C4-2B (cell line): ENCODE data around the gene RUFY4.
"Not testable (repeated sequence)": the region's sequence is repeated elsewhere in the genome, so short reads cannot be mapped to it uniquely, and the experiment has no call there.

ENCODE experiments used
- H3K27ac ChIP-seq: fragments of 450-650 bp; 2 replicates; pipeline ENCODE4 v1.5.1; 2017
- CTCF ChIP-seq: fragments of 450-650 bp; conservative IDR thresholded peaks from 2 replicates; pipeline ENCODE4 v1.5.1; 2017; ENCODE audit warnings: mild to moderate bottlenecking
- ZFX ChIP-seq: fragments of 450-650 bp; IDR thresholded peaks from 2 replicates; pipeline ENCODE4 v1.6.1; 2017

Gene RUFY4

GRCh38 chr2:218032336-218033171 is 36.5 kb upstream of the RUFY4 start:
- TF ChIP-seq ZFX (no peak), CTCF (no peak)
- no peak overlapping the region for H3K27ac ChIP-seq

GRCh38 chr2:218033208-218033589 is 35.9 kb upstream of the RUFY4 start:
- H3K27ac ChIP-seq, result no peak overlapping the region
- TF ChIP-seq CTCF (no peak), ZFX (no peak)

- no peak overlapping the region for H3K27ac ChIP-seq
- TF ChIP-seq ZFX, result no peak
- TF ChIP-seq CTCF, result no peak
These were observed 35.2 kb upstream of the RUFY4 start for GRCh38 chr2:218033590-218034496.

- H3K27ac ChIP-seq, result not testable (repeated sequence)
- TF ChIP-seq CTCF, result peak; percentile 85
These were observed 34.4 kb upstream of the RUFY4 start for GRCh38 chr2:218034497-218035213.

GRCh38 chr2:218035463-218036100 is 33.5 kb upstream of the RUFY4 start:
- H3K27ac ChIP-seq, result no peak overlapping the region
- TF ChIP-seq CTCF (no peak), ZFX (no peak)

- H3K27ac ChIP-seq, result no peak overlapping the region
- TF ChIP-seq ZFX (no peak), CTCF (peak; percentile 9)
These were observed 32.7 kb upstream of the RUFY4 start for GRCh38 chr2:218036371-218036770.
